ENCODE results near the gene CEND1.
A peak's percentile ranks its signal among the peaks of the same experiment; 100 is the strongest.
"Not testable (repeated sequence)": the region's sequence is repeated elsewhere in the genome, so short reads cannot be mapped to it uniquely, and the experiment has no call there.

CEND1 gene

GRCh38 chr11:747158-748006 lies 42.5 kb downstream of the CEND1 start, which contains the start of gene TALDO1:
Gene TALDO1 (plus strand): TSS chr11:747464. CDS start chr11:747482, 18 bp downstream.
- intact Hi-C loops (cut with DNase I): no loop called here
- DNase-seq: peak; percentile 84 to 97 (median 94)

GRCh38 chr11:746289-747157 lies 43.4 kb downstream of the CEND1 start:
- intact Hi-C loops (cut with DNase I): no loop called here

GRCh38 chr11:745428-745827 lies 44.5 kb downstream of the CEND1 start:
- intact Hi-C loops (cut with DNase I): no loop called here

More at GRCh38 chr11:746289-747157, 43.4 kb downstream of the CEND1 start:
- DNase-seq: peak; percentile 50 to 83 (median 71)

GRCh38 chr11:742571-743201 lies 47.2 kb downstream of the CEND1 start:
- no peak for DNase-seq
- intact Hi-C loops (cut with DNase I): no loop called here

More at GRCh38 chr11:745428-745827, 44.5 kb downstream of the CEND1 start:
- DNase-seq: no peak

- no peak for DNase-seq
- intact Hi-C loops (cut with DNase I): no loop called here
Measured at GRCh38 chr11:742156-742546, 47.7 kb downstream of the CEND1 start.

- intact Hi-C loops (cut with DNase I); DNase-seq: not testable (repeated sequence)
Measured at GRCh38 chr11:737899-738298, 52.0 kb downstream of the CEND1 start.

- peak in 20 of 42 donors; percentile 21 to 66 (median 46) for DNase-seq
- intact Hi-C loops (cut with DNase I): no loop called here
Measured at GRCh38 chr11:737366-737765, 52.5 kb downstream of the CEND1 start.
